Mucosa of descending colon (tissue), 3 donors: Measurements from ENCODE around the gene EIF4E1B. TPM values are rescaled to one million over a fixed set of nuclear protein-coding genes. Genes with fewer than 3 reads are reported as not detected.

Experiments used
- ATAC-seq: fragments of 200-7000 bp; cut with Tn5 transposase; one replicate; pipeline ENCODE4 v1.9.1; 2020; ENCODE audit warnings: mild to moderate bottlenecking, moderate library complexity
- DNase-seq, 3 donors: peaks; one replicate each; pipeline ENCODE4 v3.0.0-alpha.2; 2020
- H3K36me3 ChIP-seq: fragments of 200-600 bp; one replicate; pipeline ENCODE4 v1.8.0; 2021; ENCODE audit warnings: low read depth, mild to moderate bottlenecking
- H3K4me1 ChIP-seq: fragments of 200-600 bp; one replicate; pipeline ENCODE4 v1.8.0; 2021; ENCODE audit warnings: low read depth, mild to moderate bottlenecking
- H3K4me3 ChIP-seq: fragments of 200-600 bp; one replicate; pipeline ENCODE4 v1.8.0; 2021; ENCODE audit warnings: mild to moderate bottlenecking
- H3K9me3 ChIP-seq: fragments of 200-600 bp; one replicate; pipeline ENCODE4 v1.8.0; 2021; ENCODE audit warnings: mild to moderate bottlenecking
- intact Hi-C, 2 donors: fragments of 100-400 bp; cut with DNase I in 1 of 2; cut with micrococcal nuclease in 1 of 2; formaldehyde crosslinking; loops; one replicate each; pipeline versions ENCODE4 v1.11.0 to v1.11.1; 2022; cut with DNase I, micrococcal nuclease
- total RNA-seq, 3 donors: library from RNA; stranded (reverse); fragmentation: NEBNext Ultra II Directional in 2 of 3; extraction: Animal tissue kit (Norgen Biotek cat#: 25700) in 2 of 3; gene quantifications; one replicate each; pipeline versions ENCODE4 v1.2.1 to v1.2.4, GENCODE V29; 2021 to 2023
- TF ChIP-seq, protein P1 (sequence below): fragments of 200-600 bp; IDR thresholded peaks from one replicate; pipeline ENCODE4 v1.8.0; 2022; ENCODE audit warnings: antibody characterized with exemption, mild to moderate bottlenecking
- donor health status: DM: no; HTN: no; CAD: no; lungs with moderate emphysema.
- donor health status: DM: no; HTN: no; CAD: no.
- donor health status: DM: no; HTN: yes; CAD: no.

The EIF4E1B gene
- total RNA-seq, 3 donors from 2014 or later: not detected

DNA sequence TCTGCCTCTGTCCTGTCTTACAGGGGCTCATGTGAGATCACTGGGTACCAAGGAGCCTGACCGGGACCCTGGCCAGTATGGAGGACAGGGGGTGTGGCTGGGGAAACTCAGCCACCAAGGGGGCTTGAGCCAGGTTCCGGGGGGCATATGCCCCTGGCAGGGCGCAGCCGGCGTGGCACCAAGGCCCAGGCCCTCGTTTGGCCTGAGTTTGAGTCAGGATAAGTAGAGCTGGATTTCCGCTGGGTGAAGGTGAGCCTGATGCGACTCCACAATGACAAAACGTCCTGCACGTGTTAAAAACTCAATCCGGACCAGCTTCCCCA, 16.2 kb downstream of the EIF4E1B start:
- TF ChIP-seq, protein P1, sequence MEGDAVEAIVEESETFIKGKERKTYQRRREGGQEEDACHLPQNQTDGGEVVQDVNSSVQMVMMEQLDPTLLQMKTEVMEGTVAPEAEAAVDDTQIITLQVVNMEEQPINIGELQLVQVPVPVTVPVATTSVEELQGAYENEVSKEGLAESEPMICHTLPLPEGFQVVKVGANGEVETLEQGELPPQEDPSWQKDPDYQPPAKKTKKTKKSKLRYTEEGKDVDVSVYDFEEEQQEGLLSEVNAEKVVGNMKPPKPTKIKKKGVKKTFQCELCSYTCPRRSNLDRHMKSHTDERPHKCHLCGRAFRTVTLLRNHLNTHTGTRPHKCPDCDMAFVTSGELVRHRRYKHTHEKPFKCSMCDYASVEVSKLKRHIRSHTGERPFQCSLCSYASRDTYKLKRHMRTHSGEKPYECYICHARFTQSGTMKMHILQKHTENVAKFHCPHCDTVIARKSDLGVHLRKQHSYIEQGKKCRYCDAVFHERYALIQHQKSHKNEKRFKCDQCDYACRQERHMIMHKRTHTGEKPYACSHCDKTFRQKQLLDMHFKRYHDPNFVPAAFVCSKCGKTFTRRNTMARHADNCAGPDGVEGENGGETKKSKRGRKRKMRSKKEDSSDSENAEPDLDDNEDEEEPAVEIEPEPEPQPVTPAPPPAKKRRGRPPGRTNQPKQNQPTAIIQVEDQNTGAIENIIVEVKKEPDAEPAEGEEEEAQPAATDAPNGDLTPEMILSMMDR: no peak
- Histone ChIP-seq H3K4me3 (peak overlapping the region; percentile 54), H3K4me1 (peaks cover 13% of the 10 kb centered on the region), H3K9me3 (no peaks in the 10 kb centered on the region), H3K36me3 (no peaks in the 10 kb centered on the region)
- intact Hi-C loops: no loop called here
- DNase-seq (peak in 1 of 3 donors; percentile 70), ATAC-seq (no peak)

- Histone ChIP-seq H3K9me3 (no peaks in the 10 kb centered on the region), H3K36me3 (no peaks in the 10 kb centered on the region), H3K4me1 (peaks cover 13% of the 10 kb centered on the region), H3K4me3 (peak within 1 kb of the TSS; percentile 54)
- DNase-seq (peak; percentile 100), ATAC-seq (peak; percentile 97)
- intact Hi-C loops: no loop called here
- TF ChIP-seq, protein P1: peak; percentile 6
Measured at GRCh38 chr5:176647030-176647842, 16.8 kb downstream of the EIF4E1B start, which contains the start of gene TSPAN17. Gene TSPAN17, plus strand, starts transcription at chr5:176647484. Its CDS starts 132 bp downstream, at chr5:176647616.

- peak; percentile 82 to 84 (median 84) for DNase-seq
- Histone ChIP-seq H3K4me1 (peaks cover 13% of the 10 kb centered on the region), H3K4me3 (peak overlapping the region; percentile 54), H3K36me3 (no peaks in the 10 kb centered on the region), H3K9me3 (no peaks in the 10 kb centered on the region)
- ATAC-seq: peak; percentile 15
- intact Hi-C loops: no loop called here
- TF ChIP-seq, protein P1: no peak
Measured at GRCh38 chr5:176647843-176648473, 17.5 kb downstream of the EIF4E1B start.

GRCh38 chr5:176648474-176649194, 18.2 kb downstream of the EIF4E1B start:
- H3K9me3 ChIP-seq: no peaks in the 10 kb centered on the region
- H3K36me3 ChIP-seq: no peaks in the 10 kb centered on the region
- no peak for ATAC-seq
- intact Hi-C loops: no loop called here
- no peak overlapping the region for H3K4me3 ChIP-seq
- TF ChIP-seq, protein P1: no peak
- peaks cover 13% of the 10 kb centered on the region for H3K4me1 ChIP-seq
- no peak for DNase-seq

DNA sequence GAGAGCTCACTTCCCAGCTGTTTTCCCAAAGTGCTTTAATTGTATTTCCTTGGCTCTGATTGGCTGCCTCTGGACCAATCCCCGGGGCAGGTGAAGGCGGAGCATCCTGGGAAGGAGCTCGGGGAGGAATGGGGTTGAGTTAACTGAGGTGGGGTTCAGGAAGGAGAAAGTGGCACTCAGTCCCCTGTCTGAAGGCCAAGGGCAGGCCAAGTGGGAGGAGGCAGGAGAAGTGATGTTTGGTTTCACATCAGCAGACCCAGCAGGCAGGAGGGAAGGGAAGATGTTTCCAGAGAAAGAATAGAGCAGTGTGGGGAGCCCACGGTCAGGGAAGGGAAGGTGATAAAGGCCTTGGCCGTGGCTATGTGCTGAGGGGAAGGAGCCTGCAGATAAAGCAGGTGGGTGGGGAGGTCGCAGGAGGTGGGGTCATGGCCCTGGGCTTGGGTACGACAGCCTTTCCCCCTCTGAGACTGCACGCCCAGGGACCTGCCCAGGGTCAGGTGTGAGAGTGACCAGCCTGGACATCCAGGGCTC, 19.9 kb downstream of the EIF4E1B start:
- intact Hi-C loops: no loop called here
- DNase-seq: no peak
- TF ChIP-seq, protein P1: no peak
- Histone ChIP-seq H3K36me3 (no peaks in the 10 kb centered on the region), H3K4me1 (peaks cover 13% of the 10 kb centered on the region), H3K9me3 (no peaks in the 10 kb centered on the region), H3K4me3 (no peak overlapping the region)
- ATAC-seq: no peak
